Gastrocnemius medialis (tissue), 4 donors: ENCODE data around the gene GADD45B. TPM values are rescaled to one million over a fixed set of nuclear protein-coding genes. Genes with fewer than 3 reads are reported as not detected.

Experiments
- ATAC-seq, 2 donors: fragments of 150-250 bp; one replicate each; pipeline ENCODE4 v1.9.1; 2016
- DNase-seq, 2 donors: peaks; one replicate each; pipeline ENCODE4 v3.0.0-alpha.2; 2019
- H3K27ac ChIP-seq, 4 donors: fragments of 200-600 bp; sonication (generic); 1 replicate in 1 of 4; 2 replicates in 3 of 4; pipeline ENCODE4 v1.5.1; 2016 to 2018; ENCODE audit warnings: mild to moderate bottlenecking in 2 of 4, moderate library complexity in 1 of 4
- H3K27me3 ChIP-seq, 3 donors: fragments of 200-600 bp; sonication (generic) in 2 of 3; 1 replicate in 1 of 3; 2 replicates in 2 of 3; pipeline versions ENCODE4 v1.5.1 to v1.6.0; 2016 to 2019; ENCODE audit warnings: mild to moderate bottlenecking in 1 of 3, moderate library complexity in 1 of 3
- H3K36me3 ChIP-seq, 2 donors: fragments of 200-600 bp; sonication (generic) in 1 of 2; one replicate each; pipeline ENCODE4 v1.5.1; 2017 to 2018
- H3K4me1 ChIP-seq, 2 donors: fragments of 200-600 bp; sonication (generic) in 1 of 2; one replicate each; pipeline ENCODE4 v1.5.1; 2016 to 2017; ENCODE audit warnings: mild to moderate bottlenecking in 2 of 2
- H3K4me3 ChIP-seq, 4 donors: fragments of 200-600 bp; sonication (generic) in 3 of 4; 1 replicate in 1 of 4; 2 replicates in 3 of 4; pipeline ENCODE4 v1.5.1; 2016 to 2019; ENCODE audit warnings: mild to moderate bottlenecking in 2 of 4
- H3K9me3 ChIP-seq, 3 donors: fragments of 200-600 bp; sonication (generic) in 2 of 3; 1 replicate in 1 of 3; 2 replicates in 2 of 3; pipeline ENCODE4 v1.5.1; 2016 to 2019
- POLR2A ChIP-seq, 2 donors: fragments of 450-650 bp; IDR thresholded peaks; one replicate each; pipeline ENCODE4 v1.6.1; 2017; ENCODE audit warnings: antibody characterized with exemption in 2 of 2, mild to moderate bottlenecking in 2 of 2, moderate library complexity in 2 of 2
- in situ Hi-C, 4 donors: fragments of 200-750 bp; cut with MboI; loops; one replicate each; pipeline versions ENCODE4 v1.15.0 to v1.8.0; 2017; ENCODE audit warnings: low sequenced_read_pairs in 4 of 4
- intact Hi-C: fragments of 100-400 bp; cut with DNase I; formaldehyde crosslinking; loops from one replicate; pipeline ENCODE4 v1.15.1; 2023; ENCODE audit warnings: low total_unique reads
- total RNA-seq, 4 donors: library from RNA; depleted of rRNA; stranded (reverse); fragments of >200 nt; gene quantifications; one replicate each; pipeline versions ENCODE4 v1.1.0 to v1.2.3, GENCODE V29; 2016
- TF ChIP-seq, protein P1 (sequence below), 5 experiments: fragments of 450-650 bp in 3 of 5; fragments of 200-600 bp in 2 of 5; sonication (generic) in 2 of 5; IDR thresholded peaks in 4 of 5; conservative IDR thresholded peaks in 1 of 5; 1 replicate in 4 of 5; 2 replicates in 1 of 5; pipeline ENCODE4 v1.5.1; 2016 to 2019; ENCODE audit warnings: antibody characterized with exemption in 5 of 5, mild to moderate bottlenecking in 3 of 5, moderate library complexity in 3 of 5

Gene GADD45B
- total RNA-seq, 4 donors from 2014 or later: 32.2 to 48.7 (median 41.7) TPM

DNA sequence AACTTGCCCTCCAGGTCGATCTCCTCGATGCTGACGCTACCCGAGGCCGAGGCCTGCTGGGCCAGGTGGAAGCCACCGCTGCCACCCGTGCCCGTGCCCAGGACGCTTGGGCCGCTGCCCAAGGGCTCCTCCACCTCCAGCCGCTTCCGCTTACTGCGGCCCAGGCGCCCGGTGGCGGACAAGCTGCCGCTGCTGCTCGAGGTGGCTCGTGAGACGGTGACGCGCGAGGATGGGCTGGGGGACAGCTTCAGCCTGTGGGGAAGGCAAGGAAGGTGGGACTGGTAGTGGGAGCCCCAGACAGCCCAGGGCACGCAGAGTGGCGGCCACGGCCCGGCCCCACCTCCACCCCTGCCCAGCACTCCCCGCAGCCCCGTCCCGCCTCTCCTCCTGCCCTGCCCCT is 42.1 kb upstream of the GADD45B start:
- TF ChIP-seq, protein P1, sequence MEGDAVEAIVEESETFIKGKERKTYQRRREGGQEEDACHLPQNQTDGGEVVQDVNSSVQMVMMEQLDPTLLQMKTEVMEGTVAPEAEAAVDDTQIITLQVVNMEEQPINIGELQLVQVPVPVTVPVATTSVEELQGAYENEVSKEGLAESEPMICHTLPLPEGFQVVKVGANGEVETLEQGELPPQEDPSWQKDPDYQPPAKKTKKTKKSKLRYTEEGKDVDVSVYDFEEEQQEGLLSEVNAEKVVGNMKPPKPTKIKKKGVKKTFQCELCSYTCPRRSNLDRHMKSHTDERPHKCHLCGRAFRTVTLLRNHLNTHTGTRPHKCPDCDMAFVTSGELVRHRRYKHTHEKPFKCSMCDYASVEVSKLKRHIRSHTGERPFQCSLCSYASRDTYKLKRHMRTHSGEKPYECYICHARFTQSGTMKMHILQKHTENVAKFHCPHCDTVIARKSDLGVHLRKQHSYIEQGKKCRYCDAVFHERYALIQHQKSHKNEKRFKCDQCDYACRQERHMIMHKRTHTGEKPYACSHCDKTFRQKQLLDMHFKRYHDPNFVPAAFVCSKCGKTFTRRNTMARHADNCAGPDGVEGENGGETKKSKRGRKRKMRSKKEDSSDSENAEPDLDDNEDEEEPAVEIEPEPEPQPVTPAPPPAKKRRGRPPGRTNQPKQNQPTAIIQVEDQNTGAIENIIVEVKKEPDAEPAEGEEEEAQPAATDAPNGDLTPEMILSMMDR (IDR thresholded peaks at IDR 0.05 in 4 of 5, conservative IDR thresholded peaks at IDR 0.05 in 1 of 5): no peak
- TF ChIP-seq POLR2A (IDR thresholded peaks at IDR 0.05): no peak
- Histone ChIP-seq H3K4me3 (no peak overlapping the region), H3K27me3 (no peaks in the 10 kb centered on the region), H3K9me3 (no peaks in the 10 kb centered on the region), H3K36me3 (peaks cover 0 to 42% of the 10 kb centered on the region in 2 donors), H3K4me1 (no peaks in the 10 kb centered on the region), H3K27ac (no peak overlapping the region)
- no peak for DNase-seq
- no peak for ATAC-seq
- intact Hi-C loops: no loop called here
- in situ Hi-C loops: no loop called here

DNA sequence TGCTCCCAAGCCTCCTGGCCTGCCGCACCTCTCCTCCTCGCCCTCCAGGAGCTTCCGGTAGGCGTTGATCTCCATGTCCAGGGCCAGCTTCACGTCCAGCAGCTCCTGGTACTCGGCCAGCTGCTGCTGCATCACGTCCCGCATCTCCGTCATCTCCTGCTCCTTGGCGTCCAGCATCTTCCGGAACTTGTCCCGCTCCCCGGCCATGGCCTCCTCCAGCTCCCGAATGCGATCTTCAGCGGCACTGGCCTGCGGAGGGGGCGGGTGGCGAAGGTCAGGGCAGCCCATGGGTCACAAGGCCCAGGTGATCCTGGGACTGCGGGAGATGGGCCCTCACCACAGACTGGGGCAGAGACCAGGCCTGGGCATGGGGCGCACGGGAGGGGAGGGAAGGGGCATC is 41.7 kb upstream of the GADD45B start:
- ATAC-seq (no peak), DNase-seq (no peak)
- H3K27me3 ChIP-seq: no peaks in the 10 kb centered on the region
- peaks cover 0 to 42% of the 10 kb centered on the region in 2 donors for H3K36me3 ChIP-seq
- TF ChIP-seq POLR2A (IDR thresholded peaks at IDR 0.05): no peak
- TF ChIP-seq, protein P1 (IDR thresholded peaks at IDR 0.05 in 4 of 5, conservative IDR thresholded peaks at IDR 0.05 in 1 of 5): no peak
- intact Hi-C loops (no loop called here), in situ Hi-C loops (no loop called here)
- H3K4me1 ChIP-seq: no peaks in the 10 kb centered on the region
- H3K27ac ChIP-seq: no peak overlapping the region
- no peaks in the 10 kb centered on the region for H3K9me3 ChIP-seq
- H3K4me3 ChIP-seq: no peak overlapping the region

DNA sequence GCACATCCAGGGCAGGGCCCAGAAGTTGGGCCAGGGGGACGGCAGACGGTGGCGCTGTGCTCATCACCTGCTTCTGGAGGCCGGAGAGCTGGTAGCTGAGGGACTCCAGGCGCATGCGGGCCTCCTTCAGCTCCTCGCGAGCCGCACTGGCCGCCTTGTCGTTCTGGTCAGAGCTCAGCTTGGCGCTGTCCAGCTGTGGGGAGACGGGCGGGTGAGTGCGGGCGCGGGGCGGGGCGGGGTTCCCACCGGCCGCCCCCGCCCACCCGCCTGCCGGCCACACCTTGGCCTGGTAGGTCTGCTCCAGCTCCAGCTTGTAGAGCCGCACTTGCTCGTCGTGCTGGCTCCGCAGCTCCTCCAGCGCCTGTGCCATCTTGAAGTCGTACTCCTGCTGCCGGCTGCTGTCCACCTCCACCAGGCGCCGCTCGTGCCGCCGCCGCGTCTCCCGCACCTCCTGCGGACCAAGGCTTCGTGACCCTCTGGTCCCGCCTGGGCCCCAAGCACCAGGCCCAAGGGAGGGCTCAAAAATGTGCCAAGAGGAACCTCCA is 41.1 kb upstream of the GADD45B start:
- TF ChIP-seq, protein P1 (IDR thresholded peaks at IDR 0.05 in 4 of 5, conservative IDR thresholded peaks at IDR 0.05 in 1 of 5): no peak
- no peak for TF ChIP-seq POLR2A (IDR thresholded peaks at IDR 0.05)
- H3K36me3 ChIP-seq: peaks cover 0 to 42% of the 10 kb centered on the region in 2 donors

DNA sequence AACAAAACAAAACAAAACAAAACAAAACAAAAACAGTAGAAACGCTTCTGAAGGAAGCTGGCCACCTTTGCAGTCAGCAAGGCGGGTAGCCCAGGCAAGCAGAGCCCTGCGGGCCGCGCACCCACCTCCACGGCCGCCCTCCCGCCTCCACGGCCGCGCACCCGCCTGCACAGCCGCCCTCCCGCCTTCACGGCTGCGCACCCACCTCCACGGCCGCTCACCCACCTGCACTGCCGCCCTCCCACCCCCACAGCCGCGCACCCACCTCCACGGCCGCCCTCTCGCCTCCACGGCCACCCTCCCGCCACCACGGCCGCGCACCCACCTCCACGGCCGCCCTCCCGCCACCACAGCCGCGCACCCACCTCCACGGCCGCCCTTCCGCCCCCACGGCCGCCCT is 39.5 kb upstream of the GADD45B start:
- ATAC-seq: no peak

More for the DNA sequence above, 41.1 kb upstream of the GADD45B start:
- H3K9me3 ChIP-seq: no peaks in the 10 kb centered on the region
- no peak for DNase-seq
- no peak overlapping the region for H3K27ac ChIP-seq
- in situ Hi-C loops (no loop called here), intact Hi-C loops (no loop called here)
- no peaks in the 10 kb centered on the region for H3K27me3 ChIP-seq
- H3K4me1 ChIP-seq: no peaks in the 10 kb centered on the region
- no peak overlapping the region for H3K4me3 ChIP-seq
- no peak for ATAC-seq

More for the DNA sequence above, 39.5 kb upstream of the GADD45B start:
- intact Hi-C loops: no loop called here
- TF ChIP-seq POLR2A (IDR thresholded peaks at IDR 0.05): no peak
- TF ChIP-seq, protein P1 (IDR thresholded peaks at IDR 0.05 in 4 of 5, conservative IDR thresholded peaks at IDR 0.05 in 1 of 5): no peak
- no peaks in the 10 kb centered on the region for H3K4me1 ChIP-seq
- in situ Hi-C loops: no loop called here
- no peak overlapping the region for H3K27ac ChIP-seq
- H3K4me3 ChIP-seq: no peak overlapping the region
- no peak for DNase-seq
- H3K9me3 ChIP-seq: no peaks in the 10 kb centered on the region
- H3K27me3 ChIP-seq: no peaks in the 10 kb centered on the region
- peaks cover 0 to 37% of the 10 kb centered on the region in 2 donors for H3K36me3 ChIP-seq
